DND-41 (cell line): ENCODE results near the gene SDHA.

Experiments used
- ATAC-seq: fragments of 200-7000 bp; cut with Tn5 transposase; 3 replicates; pipeline ENCODE4 v1.9.1; 2021; ENCODE audit warnings: low read depth; ENCODE audit not compliant: insufficient read depth
- DNase-seq: peaks from one replicate; pipeline ENCODE4 v3.0.0-alpha.2; 2020
- H2AFZ ChIP-seq: 2 replicates; pipeline ENCODE4 v1.6.0; 2012; ENCODE audit warnings: low read depth, low read length
- H3K27ac ChIP-seq: 2 replicates; pipeline ENCODE4 v1.5.1; 2012; ENCODE audit warnings: low read length, inconsistent platforms
- H3K27me3 ChIP-seq: fragments of 200-600 bp; sonication (generic); 2 replicates; pipeline ENCODE4 v1.6.0; 2012; ENCODE audit warnings: low read length, mild to moderate bottlenecking, inconsistent platforms; ENCODE audit not compliant: insufficient read depth, poor library complexity
- H3K36me3 ChIP-seq: 2 replicates; pipeline ENCODE4 v1.5.1; 2012; ENCODE audit warnings: low read length, inconsistent platforms; ENCODE audit not compliant: insufficient read depth
- H3K4me1 ChIP-seq: 2 replicates; pipeline ENCODE4 v1.5.1; 2012; ENCODE audit warnings: mild to moderate bottlenecking, low read length; ENCODE audit not compliant: insufficient read depth
- H3K4me2 ChIP-seq: 2 replicates; pipeline ENCODE4 v1.6.0; 2012; ENCODE audit warnings: mild to moderate bottlenecking, moderate library complexity, low read length, inconsistent platforms; ENCODE audit not compliant: insufficient read depth
- H3K4me3 ChIP-seq, 2 experiments: fragments of 200-600 bp in 1 of 2; shearing (Covaris generic) in 1 of 2; 2 replicates each; pipeline ENCODE4 v1.5.1; 2012 to 2016; ENCODE audit warnings: inconsistent platforms in 2 of 2, low read length in 2 of 2, mild to moderate bottlenecking in 2 of 2, low read depth in 1 of 2, moderate library complexity in 1 of 2
- H3K79me2 ChIP-seq: 2 replicates; pipeline ENCODE4 v1.6.0; 2012; ENCODE audit warnings: low read length, inconsistent platforms; ENCODE audit not compliant: insufficient read depth
- H3K9ac ChIP-seq: 2 replicates; pipeline ENCODE4 v1.6.0; 2012; ENCODE audit warnings: low read depth, mild to moderate bottlenecking, inconsistent platforms, low read length, moderate library complexity
- H3K9me3 ChIP-seq: 2 replicates; pipeline ENCODE4 v1.5.1; 2012; ENCODE audit warnings: low read length, moderate library complexity, mild to moderate bottlenecking, inconsistent platforms; ENCODE audit not compliant: insufficient read depth, severe bottlenecking
- H4K20me1 ChIP-seq: 2 replicates; pipeline ENCODE4 v1.6.0; 2012; ENCODE audit warnings: low read length; ENCODE audit not compliant: insufficient read depth
- CTCF ChIP-seq: IDR thresholded peaks from 2 replicates; pipeline ENCODE4 v1.5.1; 2012; ENCODE audit warnings: borderline replicate concordance, low read length, moderate library complexity, mild to moderate bottlenecking; ENCODE audit not compliant: poor library complexity, severe bottlenecking; ENCODE audit errors: extremely low read depth
- EZH2 ChIP-seq: IDR thresholded peaks from 3 replicates; pipeline ENCODE4 v1.6.1; 2012; ENCODE audit warnings: borderline replicate concordance, low read depth, mild to moderate bottlenecking, moderate library complexity, low read length, inconsistent platforms; ENCODE audit not compliant: severe bottlenecking

The SDHA gene

GRCh38 chr5:197892-198489, 20.1 kb upstream of the SDHA start:
- no peak overlapping the region for H3K4me2 ChIP-seq
- ATAC-seq, result no peak

GRCh38 chr5:198516-199196, 19.5 kb upstream of the SDHA start:
- H3K9ac ChIP-seq, result no peak overlapping the region
- TF ChIP-seq CTCF, result no peak
- no peak for TF ChIP-seq EZH2
- H3K27ac ChIP-seq, result no peak overlapping the region
- no peak overlapping the region for H2AFZ ChIP-seq
- peaks cover 25% of the 10 kb centered on the region for H4K20me1 ChIP-seq
- H3K4me2 ChIP-seq, result no peak overlapping the region
- H3K27me3 ChIP-seq, result no peaks in the 10 kb centered on the region
- no peak overlapping the region for H3K4me3 ChIP-seq
- no peaks in the 10 kb centered on the region for H3K79me2 ChIP-seq
- no peak for DNase-seq
- no peaks in the 10 kb centered on the region for H3K4me1 ChIP-seq
- H3K9me3 ChIP-seq, result no peaks in the 10 kb centered on the region
- H3K36me3 ChIP-seq, result peaks cover 12% of the 10 kb centered on the region
- no peak for ATAC-seq

More at GRCh38 chr5:197892-198489, 20.1 kb upstream of the SDHA start:
- Histone ChIP-seq H4K20me1 (peaks cover 24% of the 10 kb centered on the region), H3K9ac (no peak overlapping the region), H2AFZ (no peak overlapping the region), H3K4me1 (no peaks in the 10 kb centered on the region), H3K9me3 (no peaks in the 10 kb centered on the region), H3K27ac (no peak overlapping the region), H3K4me3 (no peak overlapping the region), H3K79me2 (no peaks in the 10 kb centered on the region), H3K36me3 (peaks cover 8% of the 10 kb centered on the region), H3K27me3 (no peaks in the 10 kb centered on the region)
- no peak for DNase-seq
- no peak for TF ChIP-seq CTCF
- no peak for TF ChIP-seq EZH2

- Histone ChIP-seq H2AFZ (no peak overlapping the region), H3K27me3 (no peaks in the 10 kb centered on the region), H3K9me3 (no peaks in the 10 kb centered on the region), H3K9ac (no peak overlapping the region), H3K4me3 (no peak overlapping the region), H3K4me1 (no peaks in the 10 kb centered on the region), H3K79me2 (peaks cover under 1% of the 10 kb centered on the region; the same call in 1 of the 2 replicates), H3K36me3 (peaks cover 19% of the 10 kb centered on the region), H4K20me1 (peaks cover 28% of the 10 kb centered on the region), H3K27ac (no peak overlapping the region), H3K4me2 (no peak overlapping the region)
- ATAC-seq (no peak), DNase-seq (no peak)
- TF ChIP-seq EZH2, result no peak
- TF ChIP-seq CTCF, result no peak
Measured at GRCh38 chr5:199197-199949, 18.7 kb upstream of the SDHA start.
